Ovary (tissue), 9 donors: ENCODE data around the gene TAF8. TPM values are rescaled to one million over a fixed set of nuclear protein-coding genes. Genes with fewer than 3 reads are reported as not detected.

Experiments used
- DNase-seq, 5 donors: peaks; one replicate each; pipeline ENCODE4 v3.0.0-alpha.2; 2019 to 2020
- H3K27ac ChIP-seq, 2 donors: fragments of 200-600 bp; one replicate each; pipeline versions ENCODE4 v1.5.1 to v1.8.0; 2019 to 2022
- H3K27me3 ChIP-seq: fragments of 200-600 bp; one replicate; pipeline ENCODE4 v1.8.0; 2022
- H3K36me3 ChIP-seq: fragments of 200-600 bp; sonication (generic); one replicate; pipeline ENCODE4 v1.5.1; 2019
- H3K4me1 ChIP-seq: one replicate; pipeline ENCODE4 v1.8.1; 2013; ENCODE audit warnings: mild to moderate bottlenecking, moderate library complexity; ENCODE audit not compliant: insufficient read depth
- H3K4me3 ChIP-seq: fragments of 200-600 bp; sonication (generic); one replicate; pipeline ENCODE4 v1.5.1; 2017
- H3K9me3 ChIP-seq, 2 donors: fragments of 200-600 bp in 1 of 2; sonication (generic) in 1 of 2; one replicate each; pipeline versions ENCODE4 v1.5.1 to v1.8.1; 2013 to 2019; ENCODE audit warnings: mild to moderate bottlenecking in 1 of 2, moderate library complexity in 1 of 2
- CTCF ChIP-seq, 3 donors: fragments of 450-650 bp in 2 of 3; fragments of 200-600 bp in 1 of 3; IDR thresholded peaks; one replicate each; pipeline versions ENCODE4 v1.5.1 to v1.8.0; 2016 to 2022; ENCODE audit warnings: antibody characterized with exemption in 3 of 3, mild to moderate bottlenecking in 1 of 3
- EP300 ChIP-seq: sonication (generic); formaldehyde crosslinking; IDR thresholded peaks from one replicate; pipeline ENCODE4 v1.6.1; 2017; ENCODE audit warnings: antibody characterized with exemption
- POLR2A ChIP-seq: fragments of 450-650 bp; IDR thresholded peaks from one replicate; pipeline ENCODE4 v1.6.1; 2017; ENCODE audit warnings: antibody characterized with exemption, mild to moderate bottlenecking, moderate library complexity
- WGBS, 3 donors: extraction: QIAGEN DNeasy Blood & Tissue Kit in 1 of 3; methylation state at CpG; one replicate each; pipeline versions ENCODE4 v1.1.5 to v1.1.7; 2013 to 2017; 5-methylcytosine and 5-hydroxymethylcytosine counted together
- intact Hi-C, 4 donors: fragments of 100-400 bp; cut with DNase I; formaldehyde crosslinking; loops; one replicate each; pipeline versions ENCODE4 v1.11.0 to v1.15.1; 2022 to 2023
- polyA plus RNA-seq, 2 donors: library from polyadenylated mRNA; stranded (reverse); fragments of 200-250 nt in 1 of 2; fragments of 350-450 nt in 1 of 2; fragmentation: Illumina TruSeq in 1 of 2; extraction: RNeasy Lipid Tissue Mini Kit (QIAGEN cat#74804) in 1 of 2; gene quantifications; one replicate each; pipeline ENCODE4 v1.2.3, GENCODE V29; 2013 to 2014
- total RNA-seq, 7 donors: library from RNA; depleted of rRNA in 2 of 7; stranded (reverse); fragments of >200 nt in 2 of 7; fragmentation: NEBNext Ultra II Directional in 3 of 7; extraction: Animal tissue kit (Norgen Biotek cat#: 25700) in 3 of 7; gene quantifications; one replicate each; pipeline versions ENCODE4 v1.1.0 to v1.2.4, GENCODE V29; 2016 to 2023
- donor health status: DM: no; HTN: no; CAD: no; lungs with moderate emphysema.
- donor health status: DM: no; HTN: no; CAD: no.
- donor health status: Bipolar disorder and iron deficiency.
- donor health status: DM: yes; HTN: yes; CAD: no.
- donor health status: DM: no; HTN: no; CAD: no.
- donor health status: DM: yes; HTN: yes; CAD: no.

TAF8 gene
- total and polyA plus RNA-seq, 9 donors: 9.2 to 21.3 (median 12.9) TPM

- 79 to 84% (median 81%) methylated on average over 5 of the region's 5 CpGs for WGBS, 3 donors
- no peak for DNase-seq
- no peaks in the 10 kb centered on the region for H3K4me1 ChIP-seq
Observed at GRCh38 chr6:42083530-42083929, 33.2 kb downstream of the TAF8 start.

GRCh38 chr6:42084889-42085288 lies 34.6 kb downstream of the TAF8 start:
- intact Hi-C loops: no loop called here
- Histone ChIP-seq H3K9me3 (no peaks in the 10 kb centered on the region), H3K4me1 (no peaks in the 10 kb centered on the region), H3K27me3 (no peaks in the 10 kb centered on the region), H3K27ac (no peak overlapping the region), H3K36me3 (no peaks in the 10 kb centered on the region), H3K4me3 (no peak overlapping the region)
- no peak for TF ChIP-seq POLR2A
- no peak for TF ChIP-seq CTCF (IDR thresholded peaks at IDR 0.05)
- TF ChIP-seq EP300: no peak
- WGBS, 3 donors: 79 to 89% (median 83%) methylated on average over 5 of the region's 5 CpGs
- DNase-seq: no peak

More at GRCh38 chr6:42083530-42083929, 33.2 kb downstream of the TAF8 start:
- Histone ChIP-seq H3K36me3 (no peaks in the 10 kb centered on the region), H3K4me3 (no peak overlapping the region), H3K27ac (no peak overlapping the region), H3K9me3 (no peaks in the 10 kb centered on the region), H3K27me3 (no peaks in the 10 kb centered on the region)
- intact Hi-C loops: no loop called here
- TF ChIP-seq POLR2A (no peak), EP300 (no peak), CTCF (IDR thresholded peaks at IDR 0.05) (no peak)

- no peak for DNase-seq
- 55 to 62% (median 62%) methylated on average over 22 of the region's 22 CpGs for whole genome bisulfite sequencing, 3 donors
- Histone ChIP-seq H3K4me3 (no peak overlapping the region), H3K27ac (no peak overlapping the region), H3K9me3 (no peaks in the 10 kb centered on the region), H3K4me1 (no peaks in the 10 kb centered on the region), H3K27me3 (no peaks in the 10 kb centered on the region), H3K36me3 (no peaks in the 10 kb centered on the region)
- TF ChIP-seq CTCF (IDR thresholded peaks at IDR 0.05) (no peak), POLR2A (no peak), EP300 (no peak)
- intact Hi-C loops: no loop called here
Observed at GRCh38 chr6:42086046-42087035, 36.0 kb downstream of the TAF8 start.

- no peak overlapping the region for H3K4me3 ChIP-seq
- DNase-seq: no peak
- no peak overlapping the region for H3K27ac ChIP-seq
- intact Hi-C loops: no loop called here
- no peaks in the 10 kb centered on the region for H3K36me3 ChIP-seq
- 90 to 95% (median 95%) methylated on average over 7 of the region's 7 CpGs for WGBS, 3 donors
- TF ChIP-seq EP300: no peak
- TF ChIP-seq CTCF (IDR thresholded peaks at IDR 0.05): no peak
- no peak for TF ChIP-seq POLR2A
- H3K4me1 ChIP-seq: no peaks in the 10 kb centered on the region
- no peaks in the 10 kb centered on the region for H3K27me3 ChIP-seq
- no peaks in the 10 kb centered on the region for H3K9me3 ChIP-seq
Observed at GRCh38 chr6:42088101-42088591, 37.8 kb downstream of the TAF8 start.
